Measurements from ENCODE around the gene CFAP74. TPM values are rescaled to one million over a fixed set of nuclear protein-coding genes. Genes with fewer than 3 reads are reported as not detected.
"Not testable (repeated sequence)": the region's sequence is repeated elsewhere in the genome, so short reads cannot be mapped to it uniquely, and the experiment has no call there.

CFAP74 gene
- total RNA-seq, 2 experiments from 2014 or later: not detected

DNA sequence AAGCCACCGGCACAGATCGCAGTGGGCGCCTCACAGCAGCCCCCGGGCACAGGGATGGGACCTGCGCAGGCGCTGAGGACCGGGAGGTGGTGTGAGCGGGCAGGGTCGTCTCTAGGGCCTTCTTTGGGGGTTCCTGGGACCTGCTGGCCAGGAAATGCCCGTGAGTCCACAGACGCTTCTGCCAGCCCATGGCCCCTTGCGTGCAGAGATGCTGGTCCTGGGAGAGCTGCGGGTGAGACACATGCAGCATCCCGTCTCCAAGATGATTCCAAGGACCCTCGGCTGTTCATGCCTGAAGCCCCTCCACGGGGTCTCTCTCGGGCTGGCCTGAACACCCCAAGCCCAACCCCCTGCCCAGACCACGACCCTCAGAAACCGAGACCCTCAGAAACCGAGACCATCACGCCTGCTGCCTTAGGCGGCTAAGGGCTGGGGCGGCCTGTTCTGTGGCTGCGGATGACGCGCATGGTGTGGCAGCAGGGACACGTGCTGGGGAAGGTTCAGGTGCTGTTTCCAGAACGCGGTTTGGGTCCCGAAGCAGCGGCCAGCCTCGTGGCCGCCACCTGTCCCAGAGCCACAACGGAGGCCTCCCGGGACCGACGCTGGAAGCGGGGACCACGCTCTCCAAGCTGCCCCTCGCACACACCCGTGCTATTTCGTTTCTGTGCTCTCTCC is 23.0 kb downstream of the CFAP74 start:
- ChIA-PET CTCF (no interaction called here), POLR2A (no interaction called here)
- Histone ChIP-seq H3K27me3 (ENCODE audit: control insufficient read depth in 1 of 2, insufficient read depth in 2 of 2, low read length in 2 of 2) (peaks cover 0 to 4% of the 10 kb centered on the region in 2 experiments), H3K36me3 (ENCODE audit: insufficient read depth, low read length) (no peaks in the 10 kb centered on the region), H3K9me3 (ENCODE audit: control insufficient read depth in 1 of 2, insufficient read depth in 1 of 2, low read length in 2 of 2) (peaks cover 0 to 37% of the 10 kb centered on the region in 2 experiments), H3K4me1 (ENCODE audit: insufficient read depth, low read length) (no peaks in the 10 kb centered on the region), H3K27ac (ENCODE audit: low read depth in 1 of 2, low read length in 2 of 2) (no peak overlapping the region), H3K4me3 (ENCODE audit: low read length) (no peak overlapping the region)
- Mint-ChIP-seq H3K9me3 (no peaks in the 10 kb centered on the region), H3K27me3 (no peaks in the 10 kb centered on the region), H3K27ac (no peak overlapping the region), H3K4me1 (ENCODE audit: low read depth) (no peaks in the 10 kb centered on the region), H3K36me3 (ENCODE audit: low read depth) (no peaks in the 10 kb centered on the region), H3K4me3 (no peak overlapping the region)
- TF ChIP-seq, protein P1, sequence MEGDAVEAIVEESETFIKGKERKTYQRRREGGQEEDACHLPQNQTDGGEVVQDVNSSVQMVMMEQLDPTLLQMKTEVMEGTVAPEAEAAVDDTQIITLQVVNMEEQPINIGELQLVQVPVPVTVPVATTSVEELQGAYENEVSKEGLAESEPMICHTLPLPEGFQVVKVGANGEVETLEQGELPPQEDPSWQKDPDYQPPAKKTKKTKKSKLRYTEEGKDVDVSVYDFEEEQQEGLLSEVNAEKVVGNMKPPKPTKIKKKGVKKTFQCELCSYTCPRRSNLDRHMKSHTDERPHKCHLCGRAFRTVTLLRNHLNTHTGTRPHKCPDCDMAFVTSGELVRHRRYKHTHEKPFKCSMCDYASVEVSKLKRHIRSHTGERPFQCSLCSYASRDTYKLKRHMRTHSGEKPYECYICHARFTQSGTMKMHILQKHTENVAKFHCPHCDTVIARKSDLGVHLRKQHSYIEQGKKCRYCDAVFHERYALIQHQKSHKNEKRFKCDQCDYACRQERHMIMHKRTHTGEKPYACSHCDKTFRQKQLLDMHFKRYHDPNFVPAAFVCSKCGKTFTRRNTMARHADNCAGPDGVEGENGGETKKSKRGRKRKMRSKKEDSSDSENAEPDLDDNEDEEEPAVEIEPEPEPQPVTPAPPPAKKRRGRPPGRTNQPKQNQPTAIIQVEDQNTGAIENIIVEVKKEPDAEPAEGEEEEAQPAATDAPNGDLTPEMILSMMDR (IDR thresholded peaks at IDR 0.05): no peak
- no peak for ATAC-seq (ENCODE audit: poor library complexity)
- intact Hi-C loops (cut with DNase I, micrococcal nuclease): no loop called here
- DNase-seq: peak in 1 of 14 experiments; percentile 7

DNA sequence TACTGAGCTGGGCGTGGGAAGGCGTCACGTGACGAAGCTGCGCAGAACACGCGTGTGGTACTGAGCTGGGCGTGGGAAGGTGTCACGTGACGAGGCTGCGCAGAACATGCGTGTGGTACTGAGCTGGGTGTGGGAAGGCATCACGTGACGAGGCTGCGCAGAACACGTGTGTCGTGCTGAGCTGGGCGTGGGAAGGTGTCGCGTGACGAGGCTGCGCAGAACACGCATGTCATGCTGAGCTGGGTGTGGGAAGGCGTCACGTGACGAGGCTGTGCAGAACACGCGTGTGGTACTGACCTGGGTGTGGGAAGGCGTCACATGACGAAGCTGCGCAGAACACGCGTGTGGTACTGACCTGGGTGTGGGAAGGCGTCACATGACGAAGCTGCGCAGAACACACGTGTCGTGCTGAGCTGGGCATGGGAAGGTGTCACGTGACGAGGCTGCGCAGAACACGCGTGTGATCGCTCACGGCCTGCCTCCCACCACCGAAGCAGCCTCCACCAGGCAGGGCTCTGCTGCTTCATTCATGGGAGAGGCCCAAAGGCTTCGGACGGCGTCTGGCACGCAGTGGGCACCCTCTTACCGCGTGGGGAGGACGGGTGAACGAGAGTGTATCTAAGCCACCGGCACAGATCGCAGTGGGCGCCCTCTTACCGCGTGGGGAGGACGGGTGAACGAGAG is 24.0 kb downstream of the CFAP74 start:
- DNase-seq (peak in 1 of 14 experiments; percentile 10), ATAC-seq (ENCODE audit: poor library complexity) (no peak)
- intact Hi-C loops (cut with DNase I, micrococcal nuclease): no loop called here
- Histone ChIP-seq H3K4me3 (ENCODE audit: low read length) (no peak overlapping the region), H3K27ac (ENCODE audit: low read depth in 1 of 2, low read length in 2 of 2) (no peak overlapping the region), H3K27me3 (ENCODE audit: control insufficient read depth in 1 of 2, insufficient read depth in 2 of 2, low read length in 2 of 2) (peaks cover 0 to 3% of the 10 kb centered on the region in 2 experiments), H3K36me3 (ENCODE audit: insufficient read depth, low read length) (no peaks in the 10 kb centered on the region), H3K4me1 (ENCODE audit: insufficient read depth, low read length) (no peaks in the 10 kb centered on the region), H3K9me3 (ENCODE audit: control insufficient read depth in 1 of 2, insufficient read depth in 1 of 2, low read length in 2 of 2) (peaks cover 0 to 32% of the 10 kb centered on the region in 2 experiments)
- H3K27ac Mint-ChIP-seq: no peak overlapping the region
- CTCF ChIA-PET: no interaction called here
- no peaks in the 10 kb centered on the region for H3K36me3 Mint-ChIP-seq (ENCODE audit: low read depth)
- no peaks in the 10 kb centered on the region for H3K27me3 Mint-ChIP-seq
- TF ChIP-seq, protein P1 (IDR thresholded peaks at IDR 0.05): no peak
- no peak overlapping the region for H3K4me3 Mint-ChIP-seq
- no peaks in the 10 kb centered on the region for H3K4me1 Mint-ChIP-seq (ENCODE audit: low read depth)
- H3K9me3 Mint-ChIP-seq: no peaks in the 10 kb centered on the region
- POLR2A ChIA-PET: no interaction called here

DNA sequence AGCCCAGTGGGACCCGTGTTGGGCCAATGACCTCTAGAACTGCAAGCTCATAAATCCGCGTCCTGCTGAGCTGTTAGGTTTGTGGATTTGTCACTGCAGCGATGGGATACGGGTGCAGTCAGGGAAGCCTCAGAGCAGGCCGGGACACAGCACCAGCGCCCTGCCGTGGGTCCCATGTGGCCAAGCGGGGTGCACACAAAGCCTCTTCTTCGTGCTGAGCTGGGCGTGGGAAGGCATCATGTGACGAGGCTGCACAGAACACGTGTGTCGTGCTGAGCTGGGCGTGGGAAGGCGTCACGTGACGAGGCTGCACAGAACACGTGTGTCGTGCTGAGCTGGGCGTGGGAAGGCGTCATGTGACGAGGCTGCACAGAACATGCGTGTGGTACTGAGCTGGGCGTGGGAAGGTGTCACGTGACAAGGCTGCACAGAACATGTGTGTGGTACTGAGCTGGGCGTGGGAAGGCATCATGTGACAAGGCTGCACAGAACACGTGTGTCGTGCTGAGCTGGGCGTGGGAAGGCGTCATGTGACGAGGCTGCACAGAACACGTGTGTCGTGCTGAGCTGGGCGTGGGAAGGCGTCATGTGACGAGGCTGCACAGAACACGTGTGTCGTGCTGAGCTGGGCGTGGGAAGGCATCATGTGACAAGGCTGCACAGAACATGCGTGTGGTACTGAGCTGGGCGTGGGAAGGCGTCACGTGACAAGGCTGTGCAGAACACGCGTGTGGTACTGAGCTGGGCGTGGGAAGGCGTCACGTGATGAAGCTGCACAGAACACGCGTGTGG is 24.7 kb downstream of the CFAP74 start:
- POLR2A ChIA-PET; H3K36me3 Mint-ChIP-seq (ENCODE audit: low read depth): not testable (repeated sequence)

More for the DNA sequence above, 24.7 kb downstream of the CFAP74 start:
- H3K27me3 Mint-ChIP-seq; H3K36me3 ChIP-seq (ENCODE audit: insufficient read depth, low read length); H3K4me3 ChIP-seq (ENCODE audit: low read length); ATAC-seq (ENCODE audit: poor library complexity); H3K4me3 Mint-ChIP-seq; H3K27me3 ChIP-seq (ENCODE audit: control insufficient read depth in 1 of 2, insufficient read depth in 2 of 2, low read length in 2 of 2); H3K4me1 ChIP-seq (ENCODE audit: insufficient read depth, low read length); intact Hi-C loops (cut with DNase I, micrococcal nuclease); H3K27ac Mint-ChIP-seq; H3K4me1 Mint-ChIP-seq (ENCODE audit: low read depth); H3K9me3 Mint-ChIP-seq; CTCF ChIA-PET; H3K27ac ChIP-seq (ENCODE audit: low read depth in 1 of 2, low read length in 2 of 2): not testable (repeated sequence)
- H3K9me3 ChIP-seq (ENCODE audit: control insufficient read depth in 1 of 2, insufficient read depth in 1 of 2, low read length in 2 of 2): peaks cover 0 to 32% of the 10 kb centered on the region in 2 experiments
- DNase-seq: peak in 1 of 14 experiments; percentile 9
